KMS-11 (cell line): ENCODE measurements around the gene AHCYL1.

ENCODE experiments used
- H2AFZ ChIP-seq: fragments of 200-600 bp; sonication (generic); 2 replicates; pipeline ENCODE4 v1.6.1; 2016; ENCODE audit warnings: antibody characterized with exemption, mixed run types, low read depth
- H3K27ac ChIP-seq: fragments of 200-600 bp; sonication (generic); 2 replicates; pipeline ENCODE4 v1.6.1; 2016; ENCODE audit warnings: mild to moderate bottlenecking, mixed run types
- H3K27me3 ChIP-seq: fragments of 200-600 bp; sonication (generic); 2 replicates; pipeline ENCODE4 v1.6.1; 2017; ENCODE audit warnings: mild to moderate bottlenecking, low read depth, mixed run types, moderate library complexity; ENCODE audit not compliant: insufficient read depth
- H3K36me3 ChIP-seq: fragments of 200-600 bp; sonication (generic); 2 replicates; pipeline ENCODE4 v1.6.1; 2017; ENCODE audit warnings: mild to moderate bottlenecking, mixed run types; ENCODE audit not compliant: insufficient read depth
- H3K4me1 ChIP-seq: fragments of 200-600 bp; sonication (generic); 2 replicates; pipeline ENCODE4 v1.6.1; 2016; ENCODE audit warnings: mild to moderate bottlenecking, low read depth, mixed run types; ENCODE audit not compliant: poor library complexity, severe bottlenecking
- H3K4me2 ChIP-seq: fragments of 200-600 bp; sonication (generic); 2 replicates; pipeline ENCODE4 v1.7.0; 2016; ENCODE audit warnings: mild to moderate bottlenecking, mixed run types
- H3K4me3 ChIP-seq: fragments of 200-600 bp; sonication (generic); IDR thresholded peaks from 2 replicates; pipeline ENCODE4 v1.6.1; 2017; ENCODE audit warnings: low read depth, low read length, mixed read lengths; ENCODE audit not compliant: insufficient read depth
- H3K79me2 ChIP-seq: fragments of 200-600 bp; sonication (generic); 2 replicates; pipeline ENCODE4 v1.6.1; 2016; ENCODE audit warnings: low read depth, mixed run types; ENCODE audit not compliant: insufficient read depth
- H3K9ac ChIP-seq: fragments of 200-600 bp; sonication (generic); 2 replicates; pipeline ENCODE4 v1.6.1; 2016; ENCODE audit warnings: mild to moderate bottlenecking, mixed run types
- H4K20me1 ChIP-seq: fragments of 200-600 bp; sonication (generic); 2 replicates; pipeline ENCODE4 v1.6.1; 2016; ENCODE audit warnings: mild to moderate bottlenecking, mixed run types; ENCODE audit not compliant: insufficient read depth
- CTCF ChIP-seq: fragments of 200-600 bp; sonication (generic); conservative IDR thresholded peaks from 2 replicates; pipeline ENCODE4 v1.6.1; 2017; ENCODE audit warnings: low read depth, mild to moderate bottlenecking, antibody characterized with exemption, low read length, moderate library complexity, mixed read lengths

Gene AHCYL1

GRCh38 chr1:109942434-109942833 is 42.1 kb upstream of the AHCYL1 start:
- H3K4me1 ChIP-seq = no peaks in the 10 kb centered on the region
- H3K27ac ChIP-seq = no peak overlapping the region
- H3K79me2 ChIP-seq = no peaks in the 10 kb centered on the region
- H3K27me3 ChIP-seq = no peaks in the 10 kb centered on the region
- H3K36me3 ChIP-seq = no peaks in the 10 kb centered on the region
- no peak overlapping the region for H2AFZ ChIP-seq
- H4K20me1 ChIP-seq = no peaks in the 10 kb centered on the region
- no peak for TF ChIP-seq CTCF
- no peak overlapping the region for H3K4me3 ChIP-seq
- no peak overlapping the region for H3K9ac ChIP-seq
- no peak overlapping the region for H3K4me2 ChIP-seq

GRCh38 chr1:109944541-109944940 is 40.0 kb upstream of the AHCYL1 start:
- no peaks in the 10 kb centered on the region for H3K79me2 ChIP-seq
- H3K9ac ChIP-seq = no peak overlapping the region
- no peaks in the 10 kb centered on the region for H3K27me3 ChIP-seq
- no peak overlapping the region for H3K4me3 ChIP-seq
- H2AFZ ChIP-seq = no peak overlapping the region
- H4K20me1 ChIP-seq = no peaks in the 10 kb centered on the region
- no peak overlapping the region for H3K4me2 ChIP-seq
- H3K36me3 ChIP-seq = no peaks in the 10 kb centered on the region
- TF ChIP-seq CTCF = no peak
- H3K4me1 ChIP-seq = no peaks in the 10 kb centered on the region
- H3K27ac ChIP-seq = no peak overlapping the region

GRCh38 chr1:109946511-109946910 is 38.1 kb upstream of the AHCYL1 start:
- peaks cover 7% of the 10 kb centered on the region for H3K4me1 ChIP-seq
- H3K27ac ChIP-seq = no peak overlapping the region
- no peak for TF ChIP-seq CTCF
- no peak overlapping the region for H3K4me3 ChIP-seq
- H3K27me3 ChIP-seq = no peaks in the 10 kb centered on the region
- H3K4me2 ChIP-seq = no peak overlapping the region
- no peak overlapping the region for H2AFZ ChIP-seq
- H3K9ac ChIP-seq = no peak overlapping the region
- no peaks in the 10 kb centered on the region for H3K79me2 ChIP-seq
- no peaks in the 10 kb centered on the region for H4K20me1 ChIP-seq
- no peaks in the 10 kb centered on the region for H3K36me3 ChIP-seq

GRCh38 chr1:109947582-109948284 is 36.8 kb upstream of the AHCYL1 start:
- no peak overlapping the region for H3K4me2 ChIP-seq
- H2AFZ ChIP-seq = no peak overlapping the region
- H3K9ac ChIP-seq = no peak overlapping the region
- H4K20me1 ChIP-seq = no peaks in the 10 kb centered on the region
- H3K36me3 ChIP-seq = no peaks in the 10 kb centered on the region
- H3K27me3 ChIP-seq = no peaks in the 10 kb centered on the region
- H3K4me1 ChIP-seq = peaks cover 9% of the 10 kb centered on the region
- no peak overlapping the region for H3K4me3 ChIP-seq
- no peaks in the 10 kb centered on the region for H3K79me2 ChIP-seq
- no peak for TF ChIP-seq CTCF
- no peak overlapping the region for H3K27ac ChIP-seq
